CD4-positive, alpha-beta T cell treated with Interleukin-6 for 4 hours (primary cell): ENCODE results near the gene CLIC2.
"Not testable (repeated sequence)": the region's sequence is repeated elsewhere in the genome, so short reads cannot be mapped to it uniquely, and the experiment has no call there.

Source experiments
- DNase-seq: peaks from one replicate; pipeline ENCODE4 v3.0.0-alpha.2; 2020; ENCODE audit warnings: mixed read lengths

Gene CLIC2

GRCh38 chrX:155334486-155335336 lies at the start of gene CLIC2:
CLIC2 (minus strand) TSS chrX:155334614; CDS start chrX:155334427, 187 bp downstream.
- DNase-seq, result no peak

DNA sequence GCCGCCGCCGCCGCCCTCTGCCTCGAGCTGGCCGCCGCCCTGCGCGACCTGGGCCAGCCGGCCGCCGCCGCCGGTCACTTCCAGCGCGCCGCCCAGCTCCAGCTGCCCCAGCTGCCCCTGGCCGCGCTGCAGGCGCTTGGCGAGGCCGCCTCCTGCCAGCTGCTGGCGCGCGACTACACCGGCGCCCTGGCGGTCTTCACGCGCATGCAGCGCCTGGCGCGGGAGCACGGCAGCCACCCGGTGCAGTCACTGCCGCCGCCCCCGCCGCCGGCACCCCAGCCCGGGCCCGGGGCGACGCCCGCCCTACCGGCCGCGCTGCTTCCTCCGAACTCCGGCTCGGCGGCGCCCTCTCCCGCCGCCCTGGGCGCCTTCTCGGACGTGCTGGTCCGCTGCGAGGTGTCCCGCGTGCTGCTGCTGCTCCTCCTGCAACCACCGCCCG lies 48.1 kb upstream of the CLIC2 start:
- DNase-seq, result not testable (repeated sequence)

DNA sequence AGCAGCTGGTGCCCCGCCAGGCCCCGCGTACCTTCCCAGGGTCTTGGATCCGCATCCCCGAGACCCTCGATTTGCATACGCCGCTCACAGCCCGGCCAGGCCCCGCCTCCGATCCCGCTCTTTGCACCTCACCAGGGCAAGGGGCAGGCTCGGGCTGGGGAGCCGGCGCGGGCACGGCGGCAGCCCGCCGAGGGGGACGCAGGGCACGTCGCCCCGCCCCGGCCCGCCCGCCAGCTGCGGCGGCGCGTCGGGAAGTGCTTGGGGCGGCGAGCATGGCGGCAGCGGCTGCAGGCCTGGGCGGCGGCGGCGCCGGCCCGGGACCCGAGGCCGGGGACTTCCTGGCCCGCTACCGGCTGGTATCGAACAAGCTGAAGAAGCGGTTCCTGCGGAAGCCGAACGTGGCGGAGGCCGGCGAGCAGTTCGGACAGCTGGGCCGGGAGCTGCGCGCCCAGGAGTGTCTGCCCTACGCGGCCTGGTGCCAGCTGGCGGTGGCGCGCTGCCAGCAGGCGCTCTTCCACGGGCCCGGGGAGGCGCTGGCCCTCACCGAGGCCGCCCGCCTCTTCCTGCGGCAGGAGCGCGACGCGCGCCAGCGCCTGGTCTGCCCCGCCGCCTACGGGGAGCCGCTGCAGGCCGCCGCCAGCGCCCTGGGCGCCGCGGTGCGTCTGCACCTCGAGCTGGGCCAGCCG lies 47.6 kb upstream of the CLIC2 start, which contains the start of gene F8A2:
Gene F8A2 (plus strand): TSS at position 253 of the 686 bp plus-strand sequence. CDS start 20 bp downstream, at position 273.
- DNase-seq, result not testable (repeated sequence)

DNA sequence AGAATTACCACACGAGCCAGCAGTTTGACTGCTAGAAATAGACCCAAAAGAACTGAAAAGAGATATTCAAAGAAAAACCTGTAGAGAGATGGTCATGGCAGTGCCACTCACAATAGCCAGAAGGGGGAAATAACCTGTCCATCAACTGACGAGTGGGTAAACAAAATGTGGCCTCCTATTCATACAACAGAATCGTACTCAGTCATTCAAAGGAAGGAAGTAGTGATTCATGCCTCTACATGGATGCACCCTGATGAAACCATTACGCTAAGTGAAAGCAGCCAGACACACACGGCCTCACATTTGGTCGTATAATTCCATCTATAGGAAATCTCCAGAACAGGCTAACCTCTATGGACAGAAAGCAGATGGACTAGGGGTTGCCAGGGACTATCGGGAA lies 45.4 kb upstream of the CLIC2 start:
- DNase-seq, result not testable (repeated sequence)

DNA sequence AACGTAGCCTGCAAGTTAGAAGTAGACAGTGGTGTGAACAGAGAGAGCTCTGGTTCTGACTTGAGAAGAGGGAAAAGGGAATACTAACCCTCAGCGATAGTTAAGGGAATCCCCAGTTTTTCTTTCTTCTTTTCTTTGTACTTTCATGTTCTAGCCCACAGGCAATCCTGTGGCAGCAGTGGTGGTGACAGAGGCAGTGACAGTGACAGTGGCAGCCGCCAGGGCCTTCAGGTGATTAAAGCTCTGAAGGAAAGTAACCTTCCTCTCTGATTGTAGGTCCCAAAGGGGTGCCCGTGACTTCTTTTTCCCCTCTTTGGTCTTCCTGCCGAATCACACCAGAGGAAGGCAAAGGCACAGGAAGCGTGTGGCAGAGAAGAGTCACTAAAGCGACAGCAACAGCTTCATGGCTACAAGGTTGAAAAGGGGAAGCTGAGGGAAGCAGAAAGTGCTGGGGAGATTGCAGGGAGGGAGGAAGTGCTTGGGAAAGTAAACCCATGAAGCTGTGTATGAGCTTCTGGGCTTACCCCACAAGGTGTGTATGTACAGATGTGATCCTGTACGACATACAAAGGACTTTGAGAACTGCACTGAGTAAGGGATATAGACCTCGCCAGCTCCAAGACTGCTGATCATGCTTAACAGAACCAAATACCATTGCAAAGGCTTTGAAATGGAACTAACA lies 39.5 kb upstream of the CLIC2 start:
- not testable (repeated sequence) for DNase-seq

DNA sequence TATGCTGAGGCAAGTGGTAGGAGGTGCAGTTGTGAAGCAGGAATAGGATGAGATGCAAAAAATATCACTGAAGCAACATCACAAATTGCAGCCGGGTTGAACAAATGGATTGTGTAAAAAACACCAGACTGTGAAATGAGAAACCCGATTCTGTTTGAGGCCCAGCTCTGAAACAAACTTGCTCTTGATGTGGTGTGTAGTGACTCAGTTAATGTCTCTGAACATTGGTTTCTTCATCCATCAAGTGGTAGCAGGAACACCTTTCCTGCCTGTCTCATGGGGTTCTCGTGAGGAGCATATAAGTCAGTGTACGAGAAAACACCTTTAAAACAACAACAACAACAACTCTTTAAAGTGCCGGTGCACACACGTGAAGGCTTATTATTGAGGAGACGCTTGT lies 29.3 kb upstream of the CLIC2 start:
- DNase-seq, result not testable (repeated sequence)

DNA sequence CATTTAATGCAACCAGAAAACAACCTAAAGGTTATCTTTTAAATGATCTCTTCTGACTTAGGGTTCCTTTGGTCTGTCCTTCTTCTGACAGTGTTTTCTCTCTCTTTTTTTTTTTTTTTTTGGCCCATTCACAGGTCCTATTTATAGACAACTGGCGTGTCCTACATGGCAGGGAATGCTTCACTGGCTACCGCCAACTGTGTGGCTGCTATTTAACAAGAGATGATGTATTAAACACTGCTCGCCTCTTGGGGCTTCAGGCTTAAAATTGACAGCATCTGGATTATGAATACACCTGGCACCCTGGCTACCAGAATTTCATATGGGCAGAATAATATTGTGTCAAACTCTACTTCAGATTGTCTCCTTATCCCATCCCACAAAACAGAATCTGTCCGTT lies 15.0 kb upstream of the CLIC2 start:
- DNase-seq, result not testable (repeated sequence)

- DNase-seq, result not testable (repeated sequence)
These were observed 11.3 kb upstream of the CLIC2 start for GRCh38 chrX:155345689-155346088.

- not testable (repeated sequence) for DNase-seq
These were observed 911 bp upstream of the CLIC2 start for GRCh38 chrX:155335337-155335712.

DNA sequence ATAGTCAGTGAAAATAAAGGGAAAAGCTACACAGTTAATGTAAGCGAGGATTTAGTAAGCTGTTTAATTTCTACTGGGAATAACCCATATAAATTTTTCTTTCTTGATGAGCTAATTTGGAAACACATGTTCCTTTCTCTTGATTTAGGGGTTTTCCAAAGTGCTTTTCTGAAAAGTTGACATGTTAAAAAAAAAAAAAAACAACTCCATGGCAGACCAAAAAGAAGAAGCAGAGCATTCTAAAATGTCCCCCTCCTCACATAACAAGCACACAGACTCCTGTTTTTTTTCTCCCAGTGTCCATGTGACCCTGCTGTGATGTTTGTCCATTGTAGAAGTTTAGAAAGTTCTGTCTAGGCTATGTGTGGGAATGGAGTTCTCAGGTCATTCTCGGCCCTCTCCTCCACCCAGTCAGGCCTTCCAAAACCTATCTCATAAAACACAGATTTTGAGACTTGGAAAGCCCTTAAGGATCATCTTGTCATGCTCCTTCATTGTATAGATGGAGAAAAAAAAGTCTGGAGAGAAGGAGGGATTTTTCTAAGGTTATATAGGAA lies 792 bp downstream of the CLIC2 start:
- no peak for DNase-seq

GRCh38 chrX:155330992-155331391 lies 3.4 kb downstream of the CLIC2 start:
- no peak for DNase-seq

DNA sequence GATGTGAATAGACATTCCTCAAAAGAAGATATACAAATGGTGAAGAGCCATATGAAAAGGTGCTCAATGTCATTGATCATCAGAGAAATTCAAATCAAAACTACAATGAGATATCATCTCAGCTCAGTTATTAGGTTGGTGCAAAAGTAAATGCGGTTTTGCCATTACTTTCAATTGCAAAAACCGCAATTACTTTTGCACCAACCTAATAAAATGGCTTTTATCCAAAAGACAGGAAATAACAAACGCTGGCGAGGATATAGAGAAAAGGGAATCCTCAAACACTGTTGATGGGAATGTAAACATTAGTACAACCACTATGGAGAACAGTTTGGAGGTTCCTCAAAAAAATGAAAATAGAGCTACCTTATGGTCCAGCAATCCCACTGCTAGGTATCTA lies 5.1 kb downstream of the CLIC2 start:
- no peak for DNase-seq

GRCh38 chrX:155326610-155327009 lies 7.8 kb downstream of the CLIC2 start:
- no peak for DNase-seq

DNA sequence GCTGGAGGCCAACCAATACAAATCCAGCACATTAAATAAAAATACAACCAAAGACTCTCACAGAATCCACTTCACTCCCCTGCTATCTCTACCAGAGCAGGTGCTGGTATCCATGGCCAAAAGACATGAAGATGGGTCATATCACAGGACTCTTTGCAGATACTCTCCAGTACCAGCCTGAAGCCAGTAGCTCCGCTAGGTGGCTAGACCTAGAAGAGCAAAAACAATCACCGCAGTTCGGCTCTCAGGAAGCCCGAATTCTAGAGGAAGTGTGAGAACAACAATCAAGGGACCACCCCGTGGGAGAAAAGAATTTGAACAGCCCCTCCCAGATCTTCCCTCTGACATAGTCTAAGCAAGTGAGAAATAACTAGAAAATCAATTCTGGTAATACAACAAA lies 20.2 kb downstream of the CLIC2 start:
- DNase-seq, result no peak

DNA sequence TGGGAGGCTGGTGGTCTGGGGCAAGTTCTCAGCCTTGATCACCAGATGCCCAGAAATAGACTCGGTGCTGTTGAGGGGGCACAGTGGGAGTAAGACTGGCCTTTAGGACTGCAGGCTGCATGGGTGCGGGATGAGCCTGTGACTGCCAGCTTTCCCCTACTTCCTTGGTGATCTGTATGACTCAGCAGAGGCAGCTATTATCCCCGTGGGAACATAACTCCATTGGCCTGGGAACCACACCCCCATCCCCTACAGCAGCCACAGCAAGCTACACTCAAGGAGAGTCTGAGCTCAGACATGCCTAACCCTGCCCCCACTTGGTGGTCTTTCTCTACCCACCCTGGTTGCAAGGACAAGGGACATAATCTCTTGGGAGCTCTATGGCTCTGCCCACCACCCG lies 20.6 kb downstream of the CLIC2 start:
- DNase-seq, result no peak

GRCh38 chrX:155293771-155294170 lies 40.6 kb downstream of the CLIC2 start:
- no peak for DNase-seq

- no peak for DNase-seq
These were observed 54.5 kb downstream of the CLIC2 start for GRCh38 chrX:155279873-155280272.

DNA sequence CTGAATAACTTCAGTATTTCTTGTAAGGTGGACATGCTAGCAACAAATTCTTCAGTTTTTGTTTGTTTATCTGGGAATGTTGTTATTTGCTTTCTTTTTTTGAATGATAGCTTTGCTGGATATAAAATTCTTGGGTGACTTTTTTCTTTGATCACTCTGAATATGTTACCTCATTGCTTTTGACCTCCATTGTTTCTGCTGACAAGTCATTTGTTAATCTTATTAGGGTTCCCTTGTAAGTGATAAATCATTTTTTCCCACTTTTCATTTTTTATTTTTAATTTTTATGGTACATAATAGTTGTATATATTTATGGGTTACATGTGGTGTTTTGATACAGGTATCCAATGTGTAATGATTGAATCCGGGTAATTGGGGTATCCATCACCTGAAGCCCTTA lies 63.4 kb downstream of the CLIC2 start:
- no peak for DNase-seq

GRCh38 chrX:155267995-155268394 lies 66.4 kb downstream of the CLIC2 start:
- DNase-seq, result not testable (repeated sequence)

GRCh38 chrX:155266439-155266838 lies 68.0 kb downstream of the CLIC2 start:
- DNase-seq, result no peak

DNA sequence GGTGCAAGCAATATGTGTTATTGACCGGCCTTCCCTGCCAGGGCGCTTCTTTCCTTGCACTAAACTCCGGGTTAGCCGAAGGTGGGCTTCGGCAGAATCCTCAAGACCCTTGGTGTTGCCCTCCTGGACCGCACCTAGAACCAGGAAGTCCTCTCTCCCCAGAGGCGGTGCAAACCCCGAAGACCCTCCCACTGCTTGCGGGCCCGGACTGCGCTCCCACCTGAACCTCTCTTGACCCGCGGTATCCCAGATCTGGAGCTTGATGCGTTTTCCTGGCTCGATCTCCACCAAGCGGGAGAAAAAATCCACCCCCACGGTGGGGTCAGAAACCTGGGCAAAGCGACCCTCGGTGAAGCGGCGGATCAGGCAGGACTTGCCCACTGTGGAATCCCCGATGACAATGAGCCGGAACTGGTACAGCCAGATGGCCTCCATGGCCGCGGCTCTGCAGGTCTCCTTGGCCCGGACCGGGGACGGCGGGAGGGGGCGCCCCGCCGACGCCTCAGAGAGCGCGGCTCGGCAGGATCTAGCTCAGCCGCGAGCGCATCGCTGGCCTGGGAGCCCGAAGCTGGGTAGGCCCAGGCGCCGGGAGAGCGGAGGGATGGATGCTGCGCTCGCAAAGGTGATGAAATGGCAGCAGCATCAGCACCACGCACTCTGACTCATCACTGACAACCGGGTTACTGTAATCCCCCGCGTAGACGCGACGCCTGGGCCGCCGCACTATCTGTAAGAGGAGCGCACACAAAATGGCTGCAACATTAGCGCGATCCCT lies 70.4 kb downstream of the CLIC2 start, which contains the start of gene RAB39B:
Gene RAB39B (minus strand): TSS at position 638 of the 775 bp plus-strand sequence. CDS start 203 bp downstream, at position 435.
- DNase-seq, result peak; percentile 77
